ENCODE results near the gene DTD2. TPM values are rescaled to one million over a fixed set of nuclear protein-coding genes. Genes with fewer than 3 reads are reported as not detected.

Gene DTD2
- total and polyA plus RNA-seq, 9 of the 15 experiments (the other 6 are each of a cell fraction or from before 2014, with no cell fraction given) = 3.8 to 24.1 (median 15.2) TPM

GRCh38 chr14:31420319-31421111 lies 36.8 kb downstream of the DTD2 start, which contains the start of gene HEATR5A (continued):
- no peak for TF ChIP-seq YBX1 (IDR thresholded peaks at IDR 0.05)
- 0 out of 2 replicates have a peak, but pooled peaks have one; percentile 3 for TF ChIP-seq NFIC (IDR thresholded peaks at IDR 0.05)
- TF ChIP-seq CREB3L1 (IDR thresholded peaks at IDR 0.05; ENCODE audit: borderline replicate concordance, low read depth) = peak; percentile 99
- peak; percentile 92 for TF ChIP-seq PHF8 (IDR thresholded peaks at IDR 0.05; ENCODE audit: borderline replicate concordance, low read length)
- TF ChIP-seq ZNF609 (CRISPR knock-in tag; IDR thresholded peaks at IDR 0.05; ENCODE audit: borderline replicate concordance) = peak; percentile 56; the same call in 1 of the 2 replicates
- TF ChIP-seq SMAD1 (IDR thresholded peaks at IDR 0.05; ENCODE audit: low read depth, low read length, partially characterized antibody) = peak; percentile 3
- TF ChIP-seq ZNF324 (CRISPR knock-in tag; IDR thresholded peaks at IDR 0.05) = no peak
- peak; percentile 56; the same call in 1 of the 2 replicates for TF ChIP-seq ZNF592 (IDR thresholded peaks at IDR 0.05)
- no peak for TF ChIP-seq RAD51 (IDR thresholded peaks at IDR 0.05; ENCODE audit: borderline replicate concordance, low read depth)
- TF ChIP-seq SNIP1 (IDR thresholded peaks at IDR 0.05; ENCODE audit: low read depth) = no peak
- peak; percentile 68 for TF ChIP-seq VEZF1 (CRISPR knock-in tag; IDR thresholded peaks at IDR 0.05)
- peak; percentile 69 for TF ChIP-seq CREM (IDR thresholded peaks at IDR 0.05; ENCODE audit: low read depth)
- no peak for TF ChIP-seq POLR3G (IDR thresholded peaks at IDR 0.05; ENCODE audit: extremely low read depth, insufficient read length, insufficient replicate concordance)
